Airway epithelial cell (primary cell): ENCODE data around the gene IDUA. TPM values are rescaled to one million over a fixed set of nuclear protein-coding genes. Genes with fewer than 3 reads are reported as not detected.

Experiments
- total RNA-seq: library from RNA; depleted of rRNA; stranded (reverse); fragments of >200 nt; gene quantifications from 2 replicates; pipeline ENCODE4 v1.2.3, GENCODE V29; 2015

IDUA gene
- 4.4 and 6.2 TPM in 2 replicates for total RNA-seq

GRCh38 chr4:986879-987623 is at the start of gene IDUA:
IDUA (plus strand) TSS chr4:987044; CDS start chr4:987085, 41 bp downstream.

GRCh38 chr4:973431-974397 is 13.1 kb upstream of the IDUA start, which contains the start of gene DGKQ:
DGKQ (minus strand) TSS chr4:973569; CDS start chr4:973482, 87 bp downstream.

GRCh38 chr4:993111-994029 is 6.5 kb downstream of the IDUA start, which contains the start of gene SLC26A1:
SLC26A1 (minus strand) TSS chr4:993404; CDS start chr4:991703, 1,701 bp downstream.

GRCh38 chr4:1011022-1011665 is 24.3 kb downstream of the IDUA start, which contains the start of gene FGFRL1:
FGFRL1 (plus strand) TSS chr4:1011626; CDS start chr4:1012486, 860 bp downstream.

Other genes starting within 250 kb of the IDUA start
- 0.28 TPM in 1 of 2 replicates, not detected in the other for gene CPLX1, start 160.9 kb upstream of the IDUA start, total RNA-seq
- 96.4 and 99.2 TPM in 2 replicates for gene GAK, start 54.7 kb upstream of the IDUA start, total RNA-seq
- 15.3 and 17.9 TPM in 2 replicates for gene TMEM175, start 54.6 kb upstream of the IDUA start, total RNA-seq
- gene DGKQ, start 13.5 kb upstream of the IDUA start, total RNA-seq, result 14.4 and 15.9 TPM in 2 replicates
- gene SLC26A1, start 6.4 kb downstream of the IDUA start, total RNA-seq, result not detected in 2 replicates
- gene FGFRL1, start 24.6 kb downstream of the IDUA start, total RNA-seq, result 18.7 and 31.1 TPM in 2 replicates
- gene RNF212, start 126.5 kb downstream of the IDUA start, total RNA-seq, result 0.35 TPM in 1 of 2 replicates, not detected in the other
- 18.1 and 20.3 TPM in 2 replicates for gene SPON2, start 185.5 kb downstream of the IDUA start, total RNA-seq